HepG2 (cell line): ENCODE results near the gene TADA2B. TPM values are rescaled to one million over a fixed set of nuclear protein-coding genes. Genes with fewer than 3 reads are reported as not detected.

Source experiments
- ATAC-seq: fragments of 200-7000 bp; cut with Tn5 transposase; 3 replicates; pipeline ENCODE4 v1.9.1; 2020; ENCODE audit warnings: mild to moderate bottlenecking, moderate library complexity
- BruUV-seq: library from RNA; stranded (reverse); fragments of 400-500 nt; replicated peaks from 2 replicates; lab custom pipeline; 2021; lab: Mats Ljungman, UMichigan
- CTCF ChIA-PET: fragments of 300-600 bp; formaldehyde crosslinking; extraction: SDS; loops from one replicate; lab custom pipeline; 2021; ENCODE audit warnings: low total read pairs, inconsistent platforms, low intra/inter-chr PET ratio; lab: Yijun Ruan, JAX
- POLR2A ChIA-PET: fragments of 350-600 bp; sonication (Branson Sonifier 250); formaldehyde crosslinking; loops from one replicate; lab custom pipeline; 2020; ENCODE audit warnings: antibody characterized with exemption, inconsistent platforms; lab: Yijun Ruan, JAX
- DNase-seq: peaks from one replicate; pipeline ENCODE4 v3.0.0-alpha.2; 2015; ENCODE audit warnings: low spot score
- FAIRE-seq: peaks from 3 replicates; lab custom pipeline; 2011; peaks lifted over from hg19 to GRCh38; lab: Jason Lieb, UNC
- H2AFZ ChIP-seq: one replicate; pipeline ENCODE4 v1.6.1; 2011; ENCODE audit warnings: low read length, inconsistent platforms
- H3K27ac ChIP-seq: fragments of 300-600 bp; 3 replicates; pipeline ENCODE4 v1.8.0; 2011; ENCODE audit warnings: mixed run types, mild to moderate bottlenecking, mixed read lengths, low read length, inconsistent platforms; ENCODE audit not compliant: insufficient read depth; ENCODE audit errors: extremely low read length
- H3K27me3 ChIP-seq, 2 experiments: fragments of 200-600 bp in 1 of 2; 2 replicates in 1 of 2; 3 replicates in 1 of 2; pipeline versions ENCODE4 v1.6.0 to v1.8.0; 2011; ENCODE audit warnings: low read length in 2 of 2, mild to moderate bottlenecking in 2 of 2, moderate library complexity in 2 of 2, inconsistent platforms in 1 of 2; ENCODE audit not compliant: insufficient read depth in 2 of 2, control insufficient read depth in 1 of 2
- H3K36me3 ChIP-seq, 2 experiments: fragments of 200-600 bp in 1 of 2; replicated peaks in 1 of 2; 2 replicates in 1 of 2; 3 replicates in 1 of 2; pipeline versions ENCODE4 v1.5.1 to v1.8.0; 2011; ENCODE audit warnings: low read length in 2 of 2, inconsistent platforms in 1 of 2; ENCODE audit not compliant: insufficient read depth in 2 of 2, control insufficient read depth in 1 of 2
- H3K4me1 ChIP-seq: 2 replicates; pipeline ENCODE4 v1.5.1; 2012; ENCODE audit warnings: low read length, inconsistent platforms; ENCODE audit not compliant: insufficient read depth
- H3K4me2 ChIP-seq: 2 replicates; pipeline ENCODE4 v1.6.0; 2011; ENCODE audit warnings: low read depth, low read length, inconsistent platforms
- H3K4me3 ChIP-seq, 3 experiments: fragments of 200-600 bp in 1 of 3; sonication (generic), shearing (Covaris generic) in 1 of 3; replicated peaks in 1 of 3; 2 replicates each; pipeline ENCODE4 v1.5.1; 2011 to 2016; ENCODE audit warnings: low read length in 3 of 3, inconsistent platforms in 2 of 3, low read depth in 2 of 3, mild to moderate bottlenecking in 2 of 3, control low read depth in 1 of 3, mixed read lengths in 1 of 3; ENCODE audit not compliant: insufficient read depth in 1 of 3
- H3K79me2 ChIP-seq: one replicate; pipeline ENCODE4 v1.6.1; 2011; ENCODE audit warnings: low read length, inconsistent platforms; ENCODE audit not compliant: insufficient read depth
- H3K9ac ChIP-seq: 2 replicates; pipeline ENCODE4 v1.6.0; 2011; ENCODE audit warnings: mild to moderate bottlenecking, low read depth, low read length, inconsistent platforms; ENCODE audit not compliant: insufficient read depth
- H3K9me3 ChIP-seq: 2 replicates; pipeline ENCODE4 v1.5.1; 2012; ENCODE audit warnings: mild to moderate bottlenecking, low read length
- H4K20me1 ChIP-seq: 2 replicates; pipeline ENCODE4 v1.6.0; 2011; ENCODE audit warnings: inconsistent platforms, mild to moderate bottlenecking, low read length, moderate library complexity; ENCODE audit not compliant: insufficient read depth
- DPF2 ChIP-seq: sonication (generic); formaldehyde crosslinking; IDR thresholded peaks from 2 replicates; pipeline ENCODE4 v1.4.0; 2020; ENCODE audit warnings: mild to moderate bottlenecking, low read depth, missing genetic modification reagents, borderline replicate concordance
- ETV6 ChIP-seq: sonication (generic); formaldehyde crosslinking; conservative IDR thresholded peaks from 2 replicates; pipeline ENCODE4 v1.4.0; 2020; ENCODE audit warnings: missing genetic modification reagents
- HINFP ChIP-seq: sonication (generic); formaldehyde crosslinking; IDR thresholded peaks from 2 replicates; pipeline ENCODE4 v1.4.0; 2020; ENCODE audit warnings: low read depth, mild to moderate bottlenecking, missing genetic modification reagents
- MAX ChIP-seq: IDR thresholded peaks from 2 replicates; pipeline ENCODE4 v1.6.1; 2012; ENCODE audit warnings: inconsistent platforms
- PAF1 ChIP-seq: IDR thresholded peaks from 2 replicates; pipeline ENCODE4 v1.6.1; 2016; ENCODE audit warnings: missing genetic modification reagents, missing compliant biosample characterization
- PHF20 ChIP-seq: sonication (generic); formaldehyde crosslinking; IDR thresholded peaks from 2 replicates; pipeline ENCODE4 v1.5.0; 2020; ENCODE audit warnings: mild to moderate bottlenecking, missing genetic modification reagents
- TFDP1 ChIP-seq: IDR thresholded peaks from 2 replicates; pipeline ENCODE4 v1.6.1; 2016; ENCODE audit warnings: missing compliant biosample characterization, missing genetic modification reagents, borderline replicate concordance
- ZBTB43 ChIP-seq: sonication (generic); formaldehyde crosslinking; conservative IDR thresholded peaks from 2 replicates; pipeline ENCODE4 v1.4.0; 2020; ENCODE audit warnings: missing genetic modification reagents
- ZSCAN5A ChIP-seq: sonication (generic); formaldehyde crosslinking; IDR thresholded peaks from 2 replicates; pipeline ENCODE4 v1.8.0; 2022; ENCODE audit warnings: mild to moderate bottlenecking, missing genetic modification reagents, borderline replicate concordance
- WGBS: methylation state at CpG from one replicate; pipeline ENCODE4 v1.1.6; 2017; ENCODE audit warnings: low lambda C conversion rate; 5-methylcytosine and 5-hydroxymethylcytosine counted together
- in situ Hi-C: cut with HindIII; loops from 2 replicates; pipeline ENCODE4 v1.10.0; 2017; ENCODE audit warnings: low pct_unique_long_range_greater_than_20kb; ENCODE audit not compliant: extremely low pct_ligation_motif_present
- intact Hi-C: fragments of 100-400 bp; cut with micrococcal nuclease; formaldehyde crosslinking; loops from one replicate; pipeline ENCODE4 v1.10.0; 2022; ENCODE audit not compliant: unreplicated experiment
- polyA plus RNA-seq, 8 experiments: library from polyadenylated mRNA; depleted of rRNA in 3 of 8; stranded (reverse) in 7 of 8; unstranded in 1 of 8; fragments of >200 nt; fragmentation: Illumina TruSeq in 4 of 8; extraction: Trizol in 4 of 8; gene quantifications; 2 replicates each; pipeline versions ENCODE4 v1.2.1 to v1.2.3, GENCODE V29; 2011 to 2016; ENCODE audit warnings: low read depth in 4 of 8, missing spikeins in 1 of 8, mixed read lengths in 1 of 8; ENCODE audit not compliant: insufficient read depth in 1 of 8
- total RNA-seq, 5 experiments: library from RNA; depleted of rRNA; stranded (reverse); fragments of >200 nt; fragmentation: Illumina TruSeq; extraction: Trizol; gene quantifications; 2 replicates each; pipeline ENCODE4 v1.2.3, GENCODE V29; 2016; ENCODE audit warnings: low read depth in 1 of 5

Gene TADA2B
- total and polyA plus RNA-seq, 2 of the 13 experiments (the other 11 are each of a cell fraction or from before 2014, with no cell fraction given), result 4.6 to 8.9 TPM

GRCh38 chr4:7104366-7105031 lies 61.3 kb downstream of the TADA2B start:
- no peaks in the 10 kb centered on the region for H3K79me2 ChIP-seq
- peaks cover 2 to 15% of the 10 kb centered on the region in 2 experiments; a peak in 3 of 5 replicates for H3K27me3 ChIP-seq
- WGBS, result 35% methylated on average over 7 of the region's 7 CpGs
- no peak for DNase-seq
- peak overlapping the region; percentile 99 for H3K4me2 ChIP-seq
- peak overlapping the region; percentile 92 for H3K27ac ChIP-seq
- H4K20me1 ChIP-seq, result no peaks in the 10 kb centered on the region
- ChIA-PET POLR2A (interaction anchor here (0.6 to 1.8 kb wide), 8 partner anchors 18 to 631 kb away, joined by 3 to 13 read pairs (median 4); partner anchors contain the start of genes GRPEL1 and TBC1D14), CTCF (no interaction called here)
- peaks cover 51% of the 10 kb centered on the region for H3K4me1 ChIP-seq
- no peak for FAIRE-seq
- intact Hi-C loops (loop anchor here (5.0 kb wide), 1 partner anchor 83 kb away; no protein-coding TSS in a partner anchor), in situ Hi-C loops (no loop called here)
- no TSS peak for BruUV-seq
- no peak overlapping the region for H2AFZ ChIP-seq
- H3K9me3 ChIP-seq, result no peaks in the 10 kb centered on the region
- peak overlapping the region; percentile 64; the same call in 1 of the 2 replicates for H3K9ac ChIP-seq
- H3K4me3 ChIP-seq, result peak overlapping the region in 2 of 3 experiments; percentile 49 to 88; a peak in 5 of 6 replicates
- TF ChIP-seq PHF20 (CRISPR knock-in tag) (no peak), MAX (peak; percentile 16; the same call in 1 of the 2 replicates)
- H3K36me3 ChIP-seq, result no peaks in the 10 kb centered on the region
- peak; percentile 7; the same call in 2 of the 3 replicates for ATAC-seq

- no TSS peak for BruUV-seq
- TF ChIP-seq ZSCAN5A (CRISPR knock-in tag) (no peak), ETV6 (CRISPR knock-in tag) (no peak), PAF1 (CRISPR knock-in tag) (no peak), HINFP (CRISPR knock-in tag) (no peak), DPF2 (CRISPR knock-in tag) (no peak), ZBTB43 (CRISPR knock-in tag) (no peak), TFDP1 (CRISPR knock-in tag) (no peak)
These were observed 62.1 kb downstream of the TADA2B start for GRCh38 chr4:7105276-7105675.

More at GRCh38 chr4:7105276-7105675, 62.1 kb downstream of the TADA2B start:
- 54% methylated on average over 15 of the region's 15 CpGs for WGBS
- Histone ChIP-seq H3K9me3 (no peaks in the 10 kb centered on the region), H3K27ac (no peak overlapping the region), H3K4me1 (peaks cover 51% of the 10 kb centered on the region), H3K36me3 (no peaks in the 10 kb centered on the region), H4K20me1 (no peaks in the 10 kb centered on the region), H3K79me2 (no peaks in the 10 kb centered on the region), H3K27me3 (peaks cover 2 to 16% of the 10 kb centered on the region in 2 experiments; a peak in 3 of 5 replicates), H3K9ac (no peak overlapping the region), H3K4me2 (no peak overlapping the region), H2AFZ (no peak overlapping the region), H3K4me3 (no peak overlapping the region)
- DNase-seq, result no peak
- in situ Hi-C loops (no loop called here), intact Hi-C loops (no loop called here)
- CTCF ChIA-PET, result no interaction called here
- FAIRE-seq, result no peak
- no peak for ATAC-seq
- POLR2A ChIA-PET, result no interaction called here
